ENCODE results near the gene CHST11.

DNA sequence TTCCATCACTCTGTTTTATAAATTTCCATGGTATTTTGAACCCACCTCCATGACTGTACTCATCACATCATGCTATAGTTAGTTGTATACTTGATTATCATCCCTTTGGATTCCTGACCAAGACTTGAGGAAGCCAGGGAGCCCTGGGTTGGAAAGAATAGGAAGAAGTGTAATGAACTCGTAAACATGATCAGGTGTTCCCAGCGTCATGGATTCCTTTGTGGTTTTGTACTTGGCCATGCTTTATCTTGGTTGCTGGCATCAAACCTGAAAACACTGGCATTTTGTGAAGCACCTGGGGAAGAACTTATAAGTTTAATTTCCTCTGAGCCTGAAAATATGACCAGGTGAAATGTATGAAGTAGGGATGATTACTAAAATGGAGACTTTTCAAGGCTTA lies 76.4 kb downstream of the CHST11 start:
- TF ChIP-seq, protein P1, sequence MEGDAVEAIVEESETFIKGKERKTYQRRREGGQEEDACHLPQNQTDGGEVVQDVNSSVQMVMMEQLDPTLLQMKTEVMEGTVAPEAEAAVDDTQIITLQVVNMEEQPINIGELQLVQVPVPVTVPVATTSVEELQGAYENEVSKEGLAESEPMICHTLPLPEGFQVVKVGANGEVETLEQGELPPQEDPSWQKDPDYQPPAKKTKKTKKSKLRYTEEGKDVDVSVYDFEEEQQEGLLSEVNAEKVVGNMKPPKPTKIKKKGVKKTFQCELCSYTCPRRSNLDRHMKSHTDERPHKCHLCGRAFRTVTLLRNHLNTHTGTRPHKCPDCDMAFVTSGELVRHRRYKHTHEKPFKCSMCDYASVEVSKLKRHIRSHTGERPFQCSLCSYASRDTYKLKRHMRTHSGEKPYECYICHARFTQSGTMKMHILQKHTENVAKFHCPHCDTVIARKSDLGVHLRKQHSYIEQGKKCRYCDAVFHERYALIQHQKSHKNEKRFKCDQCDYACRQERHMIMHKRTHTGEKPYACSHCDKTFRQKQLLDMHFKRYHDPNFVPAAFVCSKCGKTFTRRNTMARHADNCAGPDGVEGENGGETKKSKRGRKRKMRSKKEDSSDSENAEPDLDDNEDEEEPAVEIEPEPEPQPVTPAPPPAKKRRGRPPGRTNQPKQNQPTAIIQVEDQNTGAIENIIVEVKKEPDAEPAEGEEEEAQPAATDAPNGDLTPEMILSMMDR (IDR thresholded peaks at IDR 0.05): no peak
- TF ChIP-seq POLR2A (IDR thresholded peaks at IDR 0.05): no peak
- TF ChIP-seq EP300 (IDR thresholded peaks at IDR 0.05): no peak
